ENCODE measurements around the gene CDC42SE2.

GRCh38 chr5:131316026-131316425 is 52.2 kb downstream of the CDC42SE2 start:
- TF ChIP-seq CTCF (IDR thresholded peaks at IDR 0.05; ENCODE audit: low read depth, low read length) (no peak), EZH2phosphoT487 (IDR thresholded peaks at IDR 0.05; ENCODE audit: low read depth) (no peak)
